Smooth muscle cell (in vitro differentiated cells): Measurements from ENCODE around the gene NDNF. TPM values are rescaled to one million over a fixed set of nuclear protein-coding genes. Genes with fewer than 3 reads are reported as not detected.

Experiments used
- DNase-seq: peaks from one replicate; lab custom pipeline; 2025; ENCODE audit not compliant: unreplicated experiment; lab: John Stamatoyannopoulos, UW
- H2AFZ ChIP-seq: fragments of 200-600 bp; sonication (generic); 2 replicates; pipeline ENCODE4 v1.6.0; 2016; ENCODE audit warnings: antibody characterized with exemption, low read depth, mild to moderate bottlenecking
- H3F3A ChIP-seq: fragments of 200-600 bp; sonication (generic); 2 replicates; pipeline ENCODE4 v1.6.0; 2017; ENCODE audit warnings: antibody characterized with exemption, low read depth
- H3K27ac ChIP-seq: fragments of 200-600 bp; sonication (generic); 2 replicates; pipeline ENCODE4 v1.5.1; 2016; ENCODE audit warnings: low read depth, mild to moderate bottlenecking
- H3K27me3 ChIP-seq: fragments of 200-600 bp; sonication (generic); 2 replicates; pipeline ENCODE4 v1.6.1; 2016; ENCODE audit warnings: low read depth, mild to moderate bottlenecking
- H3K36me3 ChIP-seq: fragments of 200-600 bp; sonication (generic); 2 replicates; pipeline ENCODE4 v1.5.1; 2016; ENCODE audit warnings: low read depth
- H3K4me1 ChIP-seq: fragments of 200-600 bp; sonication (generic); 2 replicates; pipeline ENCODE4 v1.5.1; 2016; ENCODE audit warnings: low read depth
- H3K4me2 ChIP-seq: fragments of 200-600 bp; sonication (generic); 2 replicates; pipeline ENCODE4 v1.6.0; 2016; ENCODE audit warnings: mild to moderate bottlenecking
- H3K4me3 ChIP-seq: fragments of 200-600 bp; sonication (generic); 2 replicates; pipeline ENCODE4 v1.5.1; 2016; ENCODE audit warnings: mild to moderate bottlenecking
- H3K79me2 ChIP-seq: fragments of 200-600 bp; sonication (generic); 2 replicates; pipeline ENCODE4 v1.6.0; 2016; ENCODE audit warnings: low read depth, mild to moderate bottlenecking
- H3K9ac ChIP-seq: fragments of 200-600 bp; sonication (generic); 2 replicates; pipeline ENCODE4 v1.6.0; 2016; ENCODE audit warnings: low read depth
- H3K9me3 ChIP-seq: fragments of 200-600 bp; sonication (generic); replicated peaks from 2 replicates; pipeline ENCODE4 v1.5.1; 2016; ENCODE audit warnings: low read depth
- H4K20me1 ChIP-seq: fragments of 200-600 bp; sonication (generic); 2 replicates; pipeline ENCODE4 v1.6.0; 2016; ENCODE audit warnings: low read depth
- CTCF ChIP-seq: fragments of 200-600 bp; sonication (generic); IDR thresholded peaks from 2 replicates; pipeline ENCODE4 v1.5.1; 2017; ENCODE audit warnings: borderline replicate concordance, mild to moderate bottlenecking, antibody characterized with exemption; ENCODE audit not compliant: insufficient read depth, poor library complexity, severe bottlenecking
- WGBS: methylation state at CpG from one replicate; pipeline ENCODE4 v1.1.7; 2016; ENCODE audit warnings: low lambda C conversion rate; 5-methylcytosine and 5-hydroxymethylcytosine counted together
- polyA plus RNA-seq: library from polyadenylated mRNA; unstranded; fragments of >200 nt; fragmentation: Nextera tagmentation; extraction: Ambion mirVana; gene quantifications from 2 replicates; pipeline ENCODE4 v1.2.1, GENCODE V29; 2016
- total RNA-seq: library from RNA; depleted of rRNA; stranded (reverse); fragments of >200 nt; gene quantifications from 2 replicates; pipeline ENCODE4 v1.2.3, GENCODE V29; 2014

The NDNF gene
- total and polyA plus RNA-seq, 2 experiments from 2014 or later = 8.4 to 11.0 TPM

- Histone ChIP-seq H3K9me3 (no peaks in the 10 kb centered on the region), H3K9ac (no peak overlapping the region), H3K27ac (no peak overlapping the region), H3K27me3 (peaks cover 11% of the 10 kb centered on the region), H3F3A (no peaks in the 10 kb centered on the region), H3K4me3 (no peak overlapping the region), H3K4me1 (no peaks in the 10 kb centered on the region), H3K4me2 (no peak overlapping the region), H3K79me2 (no peaks in the 10 kb centered on the region), H3K36me3 (no peaks in the 10 kb centered on the region), H2AFZ (no peak overlapping the region), H4K20me1 (no peaks in the 10 kb centered on the region)
- no peak for DNase-seq
- WGBS = 96% methylated on average over 1 of the region's 1 CpG
- no peak for TF ChIP-seq CTCF
These were observed 42.4 kb upstream of the NDNF start for GRCh38 chr4:121114756-121115155.

- Histone ChIP-seq H3K9me3 (no peaks in the 10 kb centered on the region), H3K4me1 (no peaks in the 10 kb centered on the region), H3K36me3 (no peaks in the 10 kb centered on the region), H3K4me2 (no peak overlapping the region), H4K20me1 (no peaks in the 10 kb centered on the region), H3K9ac (no peak overlapping the region), H3F3A (no peaks in the 10 kb centered on the region), H3K27ac (no peak overlapping the region), H3K4me3 (no peak overlapping the region), H2AFZ (no peak overlapping the region), H3K27me3 (peaks cover 7% of the 10 kb centered on the region), H3K79me2 (no peaks in the 10 kb centered on the region)
- no peak for DNase-seq
- peak; percentile 50 for TF ChIP-seq CTCF
These were observed 40.2 kb upstream of the NDNF start for GRCh38 chr4:121112530-121112929.

GRCh38 chr4:121108557-121108956, 36.2 kb upstream of the NDNF start:
- Histone ChIP-seq H2AFZ (no peak overlapping the region), H3K27ac (no peak overlapping the region), H3K4me3 (no peak overlapping the region), H3K4me2 (no peak overlapping the region), H3K9ac (no peak overlapping the region), H3F3A (no peaks in the 10 kb centered on the region), H3K36me3 (no peaks in the 10 kb centered on the region), H3K9me3 (no peaks in the 10 kb centered on the region), H4K20me1 (no peaks in the 10 kb centered on the region), H3K4me1 (no peaks in the 10 kb centered on the region), H3K27me3 (peaks cover 14% of the 10 kb centered on the region), H3K79me2 (no peaks in the 10 kb centered on the region)
- WGBS = 96% methylated on average over 2 of the region's 2 CpGs
- no peak for DNase-seq
- TF ChIP-seq CTCF = no peak

- Histone ChIP-seq H3K36me3 (no peaks in the 10 kb centered on the region), H3F3A (no peaks in the 10 kb centered on the region), H3K4me3 (no peak overlapping the region), H3K27ac (no peak overlapping the region), H3K79me2 (no peaks in the 10 kb centered on the region), H3K4me1 (no peaks in the 10 kb centered on the region), H3K27me3 (peaks cover 14% of the 10 kb centered on the region), H3K4me2 (no peak overlapping the region), H4K20me1 (no peaks in the 10 kb centered on the region), H3K9ac (no peak overlapping the region), H3K9me3 (no peaks in the 10 kb centered on the region), H2AFZ (no peak overlapping the region)
- DNase-seq = no peak
- WGBS = 88% methylated on average over 4 of the region's 4 CpGs
- no peak for TF ChIP-seq CTCF
These were observed 35.2 kb upstream of the NDNF start for GRCh38 chr4:121107507-121107906.
